Loucy (cell line): ENCODE measurements around the gene NTN1.

Experiments used
- H2AFZ ChIP-seq: fragments of 200-600 bp; sonication (generic); 2 replicates; pipeline ENCODE4 v1.6.0; 2016; ENCODE audit warnings: antibody characterized with exemption, mild to moderate bottlenecking, low read length, moderate library complexity
- H3F3A ChIP-seq: fragments of 200-600 bp; 2 replicates; pipeline ENCODE4 v1.6.0; 2016; ENCODE audit warnings: antibody characterized with exemption, low read depth, mild to moderate bottlenecking
- H3K27me3 ChIP-seq: fragments of 200-600 bp; sonication (generic); 2 replicates; pipeline ENCODE4 v1.6.1; 2014; ENCODE audit warnings: low read length, mild to moderate bottlenecking; ENCODE audit not compliant: insufficient read depth, poor library complexity, severe bottlenecking
- H3K36me3 ChIP-seq: fragments of 200-600 bp; sonication (generic); 2 replicates; pipeline ENCODE4 v1.6.1; 2016; ENCODE audit warnings: low read length; ENCODE audit not compliant: insufficient read depth
- H3K4me1 ChIP-seq: fragments of 200-600 bp; sonication (generic); 2 replicates; pipeline ENCODE4 v1.5.1; 2014; ENCODE audit warnings: low read length, mild to moderate bottlenecking; ENCODE audit not compliant: insufficient read depth, poor library complexity, severe bottlenecking
- H3K4me2 ChIP-seq: fragments of 200-600 bp; sonication (generic); 2 replicates; pipeline ENCODE4 v1.6.0; 2014; ENCODE audit warnings: antibody characterized with exemption, low read length, low read depth, mild to moderate bottlenecking; ENCODE audit not compliant: poor library complexity, severe bottlenecking
- H3K4me3 ChIP-seq: fragments of 200-600 bp; sonication (generic); 2 replicates; pipeline ENCODE4 v1.5.1; 2014; ENCODE audit warnings: low read length, mild to moderate bottlenecking, mixed read lengths; ENCODE audit not compliant: poor library complexity, severe bottlenecking
- H3K79me2 ChIP-seq: fragments of 200-600 bp; sonication (generic); 2 replicates; pipeline ENCODE4 v1.6.1; 2014; ENCODE audit warnings: low read length; ENCODE audit not compliant: insufficient read depth
- H3K9ac ChIP-seq: fragments of 200-600 bp; sonication (generic); 2 replicates; pipeline ENCODE4 v1.6.0; 2014; ENCODE audit warnings: mild to moderate bottlenecking, low read depth, low read length, moderate library complexity; ENCODE audit not compliant: poor library complexity, severe bottlenecking
- H3K9me2 ChIP-seq: fragments of 200-600 bp; sonication (generic); replicated peaks from 2 replicates; pipeline ENCODE4 v1.6.1; 2016; ENCODE audit warnings: low read depth, low read length, mixed read lengths
- H3K9me3 ChIP-seq: fragments of 200-600 bp; sonication (generic); 2 replicates; pipeline ENCODE4 v1.6.1; 2014; ENCODE audit warnings: mild to moderate bottlenecking, antibody characterized with exemption, low read length, low read depth; ENCODE audit not compliant: insufficient read depth
- H4K20me1 ChIP-seq: fragments of 200-600 bp; sonication (generic); 2 replicates; pipeline ENCODE4 v1.6.0; 2014; ENCODE audit warnings: antibody characterized with exemption, low read length, mild to moderate bottlenecking; ENCODE audit not compliant: insufficient read depth, poor library complexity, severe bottlenecking
- EZH2phosphoT487 ChIP-seq: fragments of 200-600 bp; IDR thresholded peaks from 2 replicates; pipeline ENCODE4 v1.6.1; 2018; ENCODE audit warnings: antibody characterized with exemption, mild to moderate bottlenecking, moderate library complexity, borderline replicate concordance
- TF ChIP-seq, protein P1 (sequence below): fragments of 200-600 bp; sonication (generic); conservative IDR thresholded peaks from 2 replicates; pipeline ENCODE4 v1.5.1; 2014; ENCODE audit warnings: mild to moderate bottlenecking, antibody characterized with exemption, low read length

The NTN1 gene

DNA sequence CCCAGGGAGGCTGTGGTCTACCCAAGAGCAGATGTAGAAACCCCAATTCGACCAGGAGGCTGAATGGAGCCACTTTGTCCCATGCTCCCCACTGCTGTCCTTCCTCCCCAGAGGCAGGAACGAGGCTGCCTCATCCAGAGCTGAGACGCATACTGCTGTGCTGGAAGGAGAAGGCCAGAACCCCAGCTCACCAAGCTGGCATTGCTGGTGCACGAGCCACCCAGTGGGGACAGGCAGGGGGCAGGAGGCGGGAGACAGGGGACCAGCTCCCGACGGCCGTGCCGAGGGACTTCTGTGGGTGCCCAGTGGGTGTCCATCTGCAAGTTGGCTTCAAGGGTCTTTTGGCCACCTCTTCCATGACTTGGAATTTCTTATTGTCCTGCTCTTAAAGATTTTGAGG is 66.6 kb downstream of the NTN1 start:
- TF ChIP-seq, protein P1, sequence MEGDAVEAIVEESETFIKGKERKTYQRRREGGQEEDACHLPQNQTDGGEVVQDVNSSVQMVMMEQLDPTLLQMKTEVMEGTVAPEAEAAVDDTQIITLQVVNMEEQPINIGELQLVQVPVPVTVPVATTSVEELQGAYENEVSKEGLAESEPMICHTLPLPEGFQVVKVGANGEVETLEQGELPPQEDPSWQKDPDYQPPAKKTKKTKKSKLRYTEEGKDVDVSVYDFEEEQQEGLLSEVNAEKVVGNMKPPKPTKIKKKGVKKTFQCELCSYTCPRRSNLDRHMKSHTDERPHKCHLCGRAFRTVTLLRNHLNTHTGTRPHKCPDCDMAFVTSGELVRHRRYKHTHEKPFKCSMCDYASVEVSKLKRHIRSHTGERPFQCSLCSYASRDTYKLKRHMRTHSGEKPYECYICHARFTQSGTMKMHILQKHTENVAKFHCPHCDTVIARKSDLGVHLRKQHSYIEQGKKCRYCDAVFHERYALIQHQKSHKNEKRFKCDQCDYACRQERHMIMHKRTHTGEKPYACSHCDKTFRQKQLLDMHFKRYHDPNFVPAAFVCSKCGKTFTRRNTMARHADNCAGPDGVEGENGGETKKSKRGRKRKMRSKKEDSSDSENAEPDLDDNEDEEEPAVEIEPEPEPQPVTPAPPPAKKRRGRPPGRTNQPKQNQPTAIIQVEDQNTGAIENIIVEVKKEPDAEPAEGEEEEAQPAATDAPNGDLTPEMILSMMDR: no peak
- TF ChIP-seq EZH2phosphoT487: no peak
- no peak overlapping the region for H3K4me3 ChIP-seq
- H3K27me3 ChIP-seq: no peaks in the 10 kb centered on the region
- no peaks in the 10 kb centered on the region for H3K9me3 ChIP-seq
- H3K4me2 ChIP-seq: no peak overlapping the region
- H3K9ac ChIP-seq: no peak overlapping the region
- H4K20me1 ChIP-seq: no peaks in the 10 kb centered on the region
- H3K36me3 ChIP-seq: no peaks in the 10 kb centered on the region
- H2AFZ ChIP-seq: no peak overlapping the region
- no peaks in the 10 kb centered on the region for H3K4me1 ChIP-seq
- no peaks in the 10 kb centered on the region for H3K9me2 ChIP-seq
- no peaks in the 10 kb centered on the region for H3K79me2 ChIP-seq
- no peaks in the 10 kb centered on the region for H3F3A ChIP-seq

DNA sequence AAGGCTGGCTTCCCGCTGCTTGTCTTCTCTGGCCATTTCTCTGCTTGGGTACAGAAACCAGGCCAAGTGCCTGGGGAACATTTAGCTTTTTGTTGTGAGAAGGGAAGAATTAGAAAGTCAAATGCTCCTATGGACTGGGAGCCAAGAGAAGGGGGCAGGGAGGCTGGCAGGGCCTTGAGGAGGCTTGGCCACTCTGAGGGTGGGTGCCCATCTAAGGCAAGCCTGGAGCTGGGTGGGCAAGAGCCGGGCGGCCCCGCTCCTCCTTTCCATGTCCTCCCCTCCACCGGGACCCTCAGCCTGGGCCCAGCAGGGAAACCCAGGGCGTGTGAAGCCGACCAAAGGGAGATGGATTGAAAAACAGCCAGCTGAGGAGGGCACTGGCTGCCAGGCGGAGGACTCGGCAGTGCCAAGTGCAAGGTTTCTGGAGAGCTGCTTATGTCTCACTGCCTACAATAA is 69.4 kb downstream of the NTN1 start:
- H3K79me2 ChIP-seq: no peaks in the 10 kb centered on the region
- H3K9me2 ChIP-seq: no peaks in the 10 kb centered on the region
- H3K4me1 ChIP-seq: no peaks in the 10 kb centered on the region
- H3K4me2 ChIP-seq: no peak overlapping the region
- H3K36me3 ChIP-seq: no peaks in the 10 kb centered on the region
- H4K20me1 ChIP-seq: no peaks in the 10 kb centered on the region
- H3K9me3 ChIP-seq: no peaks in the 10 kb centered on the region
- no peaks in the 10 kb centered on the region for H3K27me3 ChIP-seq
- TF ChIP-seq EZH2phosphoT487: no peak
- TF ChIP-seq, protein P1: no peak
- H3F3A ChIP-seq: no peaks in the 10 kb centered on the region
- no peak overlapping the region for H3K9ac ChIP-seq
- no peak overlapping the region for H2AFZ ChIP-seq
- no peak overlapping the region for H3K4me3 ChIP-seq

DNA sequence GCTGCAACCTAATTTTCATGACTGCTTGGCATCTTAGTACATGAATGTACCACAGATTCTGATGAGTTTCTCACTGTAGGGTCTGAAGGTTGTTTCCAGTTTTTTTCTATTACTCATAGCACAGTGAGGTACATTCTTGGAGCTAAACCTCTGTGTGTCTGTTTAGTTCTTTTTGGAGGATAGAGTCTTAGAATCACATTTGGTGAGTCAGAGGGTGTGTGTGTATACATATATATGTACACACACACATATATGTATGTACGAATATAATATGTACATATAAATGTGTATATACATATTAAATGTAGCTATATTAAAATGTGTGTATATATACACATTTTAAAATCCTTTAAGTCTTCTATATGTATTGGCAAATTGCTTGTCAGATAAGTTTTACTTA is 72.9 kb downstream of the NTN1 start:
- H3K27me3 ChIP-seq: no peaks in the 10 kb centered on the region

More for the DNA sequence above, 72.9 kb downstream of the NTN1 start:
- H3K4me3 ChIP-seq: no peak overlapping the region
- H3F3A ChIP-seq: no peaks in the 10 kb centered on the region; the same call in 1 of the 2 replicates
- H3K36me3 ChIP-seq: no peaks in the 10 kb centered on the region
- TF ChIP-seq, protein P1: no peak
- no peak for TF ChIP-seq EZH2phosphoT487
- H3K9ac ChIP-seq: no peak overlapping the region
- H3K4me2 ChIP-seq: no peak overlapping the region
- no peaks in the 10 kb centered on the region for H3K9me2 ChIP-seq
- H3K4me1 ChIP-seq: no peaks in the 10 kb centered on the region
- no peaks in the 10 kb centered on the region for H3K79me2 ChIP-seq
- H3K9me3 ChIP-seq: no peaks in the 10 kb centered on the region
- H2AFZ ChIP-seq: no peak overlapping the region
- H4K20me1 ChIP-seq: no peaks in the 10 kb centered on the region
